Measurements from ENCODE around the gene TAGLN2. TPM values are rescaled to one million over a fixed set of nuclear protein-coding genes. Genes with fewer than 3 reads are reported as not detected.

Gene TAGLN2
- total RNA-seq, 1 donor from 2014 or later, result 547 TPM

GRCh38 chr1:159936273-159936904 is 11.1 kb upstream of the TAGLN2 start:
- intact Hi-C loops (cut with micrococcal nuclease), result loop anchor here (1.0 kb wide), 3 partner anchors 70 to 148 kb away; no protein-coding TSS in a partner anchor

- intact Hi-C loops (cut with micrococcal nuclease), result loop anchor here (1.0 kb wide), 3 partner anchors 71 to 149 kb away; no protein-coding TSS in a partner anchor
Measured at GRCh38 chr1:159935719-159936272, 10.5 kb upstream of the TAGLN2 start.

GRCh38 chr1:159935305-159935704 is 10.0 kb upstream of the TAGLN2 start:
- intact Hi-C loops (cut with micrococcal nuclease), result no loop called here

GRCh38 chr1:159934136-159935039 is 9.1 kb upstream of the TAGLN2 start:
- intact Hi-C loops (cut with micrococcal nuclease), result no loop called here

GRCh38 chr1:159933347-159933746 is 8.0 kb upstream of the TAGLN2 start:
- intact Hi-C loops (cut with micrococcal nuclease), result no loop called here

GRCh38 chr1:159932296-159933285 is 7.3 kb upstream of the TAGLN2 start:
- intact Hi-C loops (cut with micrococcal nuclease), result no loop called here

GRCh38 chr1:159931795-159932173 is 6.5 kb upstream of the TAGLN2 start:
- intact Hi-C loops (cut with micrococcal nuclease), result no loop called here

GRCh38 chr1:159931101-159931794 is 5.9 kb upstream of the TAGLN2 start:
- intact Hi-C loops (cut with micrococcal nuclease), result no loop called here

- intact Hi-C loops (cut with micrococcal nuclease), result no loop called here
Measured at GRCh38 chr1:159930634-159931033, 5.3 kb upstream of the TAGLN2 start.

- intact Hi-C loops (cut with micrococcal nuclease), result no loop called here
Measured at GRCh38 chr1:159930216-159930615, 4.9 kb upstream of the TAGLN2 start.

GRCh38 chr1:159929155-159930051 is 4.1 kb upstream of the TAGLN2 start:
- intact Hi-C loops (cut with micrococcal nuclease), result no loop called here

- intact Hi-C loops (cut with micrococcal nuclease), result no loop called here
Measured at GRCh38 chr1:159928491-159929050, 3.3 kb upstream of the TAGLN2 start.

GRCh38 chr1:159927849-159928431 is 2.6 kb upstream of the TAGLN2 start:
- intact Hi-C loops (cut with micrococcal nuclease), result no loop called here

- intact Hi-C loops (cut with micrococcal nuclease), result no loop called here
Measured at GRCh38 chr1:159927211-159927848, 2.0 kb upstream of the TAGLN2 start.

- intact Hi-C loops (cut with micrococcal nuclease), result loop anchor here (1.0 to 2.0 kb wide), 3 partner anchors 33 to 145 kb away; partner anchors contain the start of genes DUSP23 and PIGM
Measured at GRCh38 chr1:159925719-159926078, 392 bp upstream of the TAGLN2 start.

- intact Hi-C loops (cut with micrococcal nuclease), result loop anchor here (2.0 to 5.0 kb wide), 3 partner anchors 31 to 847 kb away; partner anchors contain the start of genes AIM2 and DCAF8
Measured at GRCh38 chr1:159924025-159924790, 1.1 kb downstream of the TAGLN2 start.

Data from T-helper 2 cell treated with Interferon-gamma antibody and Interleukin-4, amounts not matched to agents 100 ng/mL and 5 ng/mL, for 36 hours (primary cell).